ENCODE results near the gene KIAA1614.
"Not testable (repeated sequence)": the region's sequence is repeated elsewhere in the genome, so short reads cannot be mapped to it uniquely, and the experiment has no call there.

Gene KIAA1614

DNA sequence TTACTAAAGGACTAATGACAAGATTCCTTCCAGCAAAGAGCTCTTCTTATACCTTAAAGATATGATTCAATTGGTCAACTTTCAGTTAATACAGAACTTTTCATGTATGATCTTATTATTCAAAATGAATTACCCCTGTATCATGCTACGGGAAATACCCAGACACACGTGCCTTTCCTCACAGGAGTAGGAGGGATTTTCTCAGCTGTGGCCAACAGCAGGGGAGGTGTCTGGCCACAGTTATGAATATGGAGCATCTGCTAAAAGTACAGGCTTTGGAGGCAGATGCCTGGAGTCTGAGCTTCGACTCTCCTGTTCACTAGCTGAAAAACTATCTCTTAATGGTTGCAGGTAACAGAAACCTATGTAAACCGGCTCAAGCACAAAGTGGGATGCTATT, 53.6 kb downstream of the KIAA1614 start:
- no peak for DNase-seq

DNA sequence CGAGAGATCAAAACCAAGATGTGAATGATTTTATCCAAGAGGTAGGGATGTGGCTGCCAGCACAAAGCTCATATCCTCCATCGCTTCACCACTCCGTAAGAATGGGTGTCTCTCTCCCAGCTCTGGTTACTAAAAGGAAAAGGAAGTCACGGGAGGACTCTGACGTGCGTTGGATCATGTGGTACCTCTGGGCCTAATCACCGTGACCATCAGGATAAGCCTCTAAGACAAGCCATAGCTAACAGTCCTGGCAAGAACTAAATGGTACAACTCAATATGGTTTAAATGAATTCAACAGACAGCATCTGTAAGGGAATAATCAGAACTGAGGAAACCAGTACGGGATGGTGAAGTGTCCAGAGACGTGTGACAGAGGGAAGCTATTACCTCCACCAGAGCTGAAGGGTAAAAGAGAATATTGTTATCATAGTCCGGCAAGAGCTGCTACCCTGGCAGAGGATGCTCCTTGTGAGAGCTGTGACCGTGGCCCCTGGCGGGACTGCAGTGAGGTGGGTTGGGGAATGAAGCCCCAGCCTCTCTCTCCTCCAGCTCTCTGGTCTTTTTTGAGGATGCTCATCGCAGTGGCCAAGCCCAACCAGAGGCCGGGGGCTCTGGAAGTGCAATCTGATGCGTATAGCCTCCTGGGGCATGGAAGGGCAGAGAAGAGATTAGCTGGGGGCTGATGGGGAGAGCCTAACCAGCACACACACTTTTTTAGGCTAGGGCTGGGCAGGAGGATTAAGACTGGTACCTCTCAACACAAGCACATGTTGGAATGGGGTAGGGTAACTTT, 54.2 kb downstream of the KIAA1614 start:
- no peak for DNase-seq

DNA sequence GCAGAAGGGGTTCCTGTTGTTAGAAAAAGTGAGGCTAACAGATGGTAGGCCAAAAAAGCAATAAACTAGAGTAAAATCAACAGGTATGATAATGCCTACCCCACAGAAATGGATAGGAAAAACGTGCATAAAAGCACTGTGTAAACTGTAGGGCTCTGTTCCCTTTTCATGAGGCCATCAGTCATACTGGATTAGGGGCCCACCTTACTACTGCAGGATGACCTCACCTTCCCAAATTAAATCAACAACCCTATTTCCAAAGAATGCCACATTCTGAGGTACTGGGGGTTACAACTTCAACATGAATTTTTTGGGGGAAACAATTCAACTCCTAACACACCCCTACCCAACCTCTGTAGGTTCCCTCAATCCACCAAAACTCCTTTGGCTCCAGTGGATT, 54.9 kb downstream of the KIAA1614 start:
- DNase-seq: no peak

DNA sequence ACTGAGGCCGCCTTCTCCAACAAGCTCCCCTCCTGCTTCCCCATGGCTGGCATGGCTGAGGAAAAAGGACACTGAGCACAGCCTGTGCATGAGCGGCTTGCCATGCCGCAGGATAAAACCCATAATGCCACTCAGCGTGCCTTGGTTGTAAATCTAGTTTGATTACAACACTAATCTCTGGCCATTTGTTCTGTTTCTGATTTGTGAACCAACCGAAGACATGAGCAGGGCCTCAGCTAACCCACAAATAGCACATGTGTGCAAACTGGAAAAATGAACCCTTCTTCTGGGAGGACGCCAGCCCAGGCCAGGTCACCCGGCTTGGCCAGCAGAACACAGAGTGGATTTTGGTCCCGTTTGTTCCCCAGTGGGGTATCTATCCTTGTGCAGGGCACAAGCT, 56.1 kb downstream of the KIAA1614 start:
- DNase-seq: not testable (repeated sequence)

DNA sequence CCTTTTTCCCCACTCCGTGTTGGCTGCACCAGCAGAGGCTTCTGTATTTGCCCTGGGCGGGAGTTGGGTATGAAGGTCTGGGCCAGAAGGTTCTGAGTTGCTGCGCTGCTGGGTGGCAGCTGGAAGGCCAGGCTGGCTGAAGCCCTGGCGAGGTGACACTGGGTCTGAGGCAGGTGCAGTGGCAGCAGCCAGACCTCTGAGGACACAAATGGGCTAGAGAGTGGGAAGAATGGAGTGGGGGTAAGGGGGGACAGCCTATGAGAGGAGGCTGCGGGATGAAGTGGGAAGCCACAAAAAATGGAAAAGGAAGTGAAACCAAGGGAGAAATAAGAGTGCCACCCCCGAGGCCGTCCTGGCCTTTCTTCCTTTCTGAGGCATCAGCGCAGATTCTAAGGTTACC, 56.7 kb downstream of the KIAA1614 start:
- no peak for DNase-seq

DNA sequence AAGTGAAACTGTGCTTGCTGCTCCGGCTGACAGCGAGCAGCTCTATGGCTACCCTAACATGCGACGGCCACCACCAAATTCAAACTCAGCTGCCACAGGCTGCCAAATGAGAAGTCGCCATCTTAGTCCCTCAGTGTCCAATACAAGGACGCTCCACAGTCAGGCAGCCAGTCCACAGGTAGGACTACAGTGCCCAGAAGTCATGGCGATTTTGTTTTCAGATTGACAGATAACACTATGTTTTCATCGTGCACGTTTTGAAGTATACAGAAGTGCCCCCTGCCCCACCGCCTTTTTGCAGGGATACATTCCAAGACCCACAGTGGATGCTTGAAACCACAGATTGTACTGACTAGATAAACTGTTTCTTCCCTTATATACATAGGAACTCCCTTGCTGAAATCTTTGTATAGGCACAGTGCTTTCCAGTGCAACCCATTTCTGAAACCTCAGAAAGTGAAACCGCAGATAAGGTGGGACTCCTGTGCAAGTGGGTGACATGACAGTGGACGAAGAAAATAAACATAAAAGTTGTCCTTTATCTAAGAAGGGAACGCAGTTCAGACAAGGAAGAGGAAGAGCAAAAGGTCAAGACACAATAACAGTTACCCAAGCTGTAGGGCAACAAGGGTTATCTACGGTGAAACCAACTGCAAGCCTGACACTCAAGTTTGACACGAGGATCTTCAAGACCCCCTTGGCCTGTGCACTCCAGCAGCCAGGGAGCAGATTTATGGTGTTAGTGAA, 57.8 kb downstream of the KIAA1614 start:
- DNase-seq: no peak

DNA sequence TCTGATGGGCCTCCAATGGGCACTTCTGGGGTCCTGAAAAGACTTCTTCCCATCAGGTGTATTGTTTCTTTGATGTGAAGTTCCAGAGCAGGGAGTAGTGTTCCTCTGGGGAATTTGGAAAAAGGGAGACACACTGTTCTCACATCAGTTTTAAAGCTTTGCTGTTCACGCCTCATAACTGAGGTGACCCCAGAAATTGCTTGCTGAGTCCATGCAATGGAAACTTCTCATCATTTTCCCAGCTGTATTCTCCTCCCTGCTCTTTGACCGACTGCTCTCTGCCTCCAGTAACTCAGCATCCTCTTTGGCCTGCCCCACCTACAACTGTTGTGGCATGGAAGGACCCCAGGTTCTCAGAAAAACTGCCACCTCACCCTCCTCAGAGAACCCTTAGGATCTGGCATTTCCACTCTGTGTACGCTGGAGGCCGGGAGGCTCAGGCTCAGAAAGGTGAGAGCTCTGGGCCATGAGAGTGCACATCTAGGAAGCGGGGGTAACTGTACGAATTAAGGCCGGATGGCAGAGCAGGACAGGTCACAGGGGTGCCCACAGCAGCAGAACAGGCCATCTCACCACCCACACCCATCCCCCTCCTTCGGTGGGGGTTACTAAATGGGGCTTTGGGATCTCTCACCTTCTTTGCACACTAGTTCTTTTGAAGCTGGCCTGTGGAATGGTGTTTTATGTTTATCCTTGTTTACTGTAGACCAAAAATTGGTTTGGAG, 58.7 kb downstream of the KIAA1614 start:
- DNase-seq: no peak

DNA sequence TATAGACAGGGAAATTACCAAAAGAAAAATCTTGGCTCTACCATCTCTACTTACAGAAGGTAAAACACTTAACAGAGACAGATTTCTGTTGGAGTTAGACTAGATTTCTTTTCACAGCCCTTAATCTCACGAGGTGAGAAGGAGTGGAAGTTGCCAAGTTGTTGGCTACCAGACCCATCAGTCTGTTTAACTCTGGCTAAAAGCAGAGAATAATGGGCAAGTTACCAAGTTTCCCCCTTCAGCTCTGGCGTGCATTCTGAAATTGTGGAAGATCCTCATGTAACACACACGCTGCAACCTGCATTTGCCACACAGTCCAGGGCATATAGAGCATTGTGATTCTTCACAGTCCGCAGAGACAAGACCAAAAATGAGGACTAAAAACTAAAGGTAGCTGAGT, 60.7 kb downstream of the KIAA1614 start:
- no peak for DNase-seq

DNA sequence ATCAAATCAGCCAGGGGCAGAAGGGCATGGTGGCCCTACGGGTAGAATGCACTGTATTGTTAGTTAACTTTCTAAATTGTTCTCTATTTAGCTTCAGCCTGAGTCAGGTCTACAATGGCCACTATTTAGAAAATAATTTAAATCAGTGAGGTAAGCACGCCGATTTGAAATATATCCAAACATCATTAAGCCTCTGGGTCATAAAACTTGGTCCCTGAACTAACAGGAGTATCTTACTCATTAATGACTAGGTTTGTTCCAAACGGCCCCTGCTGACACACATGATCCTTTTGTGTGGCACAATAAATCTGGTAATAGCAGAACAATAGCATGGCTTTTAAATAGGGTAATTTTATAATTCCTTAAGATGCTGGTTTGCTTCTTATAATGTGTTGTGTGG, 61.5 kb downstream of the KIAA1614 start:
- no peak for DNase-seq

DNA sequence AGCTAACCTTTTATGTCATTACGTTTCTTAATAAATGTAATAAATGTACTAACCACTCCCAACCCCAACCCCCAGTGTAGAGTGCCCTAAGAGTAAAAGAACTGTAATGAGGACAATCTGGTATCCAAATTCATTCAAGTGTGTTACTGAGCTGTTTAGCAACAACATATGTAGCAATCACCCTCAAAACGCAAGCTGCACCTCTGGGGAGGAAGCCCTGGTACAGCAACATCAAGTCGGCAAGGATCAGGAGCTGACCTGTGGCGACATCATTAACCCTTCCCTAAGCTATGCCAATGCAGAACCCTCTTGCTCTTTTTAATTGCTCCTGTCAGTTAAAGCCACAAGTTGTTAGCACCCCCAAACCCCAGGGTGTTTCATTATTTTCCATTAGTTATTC, 62.9 kb downstream of the KIAA1614 start:
- no peak for DNase-seq

DNA sequence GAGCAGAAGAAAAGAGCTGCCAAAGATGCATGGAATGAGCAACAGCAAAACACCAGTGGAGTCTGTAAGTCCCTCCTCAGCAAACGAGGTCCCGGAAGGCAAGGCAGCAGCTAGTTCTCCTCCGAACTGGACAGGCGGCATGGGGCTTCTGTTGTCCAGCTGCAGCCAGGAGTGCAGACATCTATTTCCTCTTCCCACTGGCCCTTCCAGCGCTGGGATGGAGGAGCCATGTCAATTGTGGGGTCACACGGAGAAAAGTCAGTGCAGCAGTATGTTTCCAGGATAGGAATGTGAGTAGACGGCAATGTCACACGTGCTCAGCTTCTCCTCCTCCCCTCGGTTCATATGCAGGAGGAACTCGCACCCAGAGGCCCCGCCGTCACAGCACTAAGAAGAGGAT, 63.5 kb downstream of the KIAA1614 start:
- no peak for DNase-seq

DNA sequence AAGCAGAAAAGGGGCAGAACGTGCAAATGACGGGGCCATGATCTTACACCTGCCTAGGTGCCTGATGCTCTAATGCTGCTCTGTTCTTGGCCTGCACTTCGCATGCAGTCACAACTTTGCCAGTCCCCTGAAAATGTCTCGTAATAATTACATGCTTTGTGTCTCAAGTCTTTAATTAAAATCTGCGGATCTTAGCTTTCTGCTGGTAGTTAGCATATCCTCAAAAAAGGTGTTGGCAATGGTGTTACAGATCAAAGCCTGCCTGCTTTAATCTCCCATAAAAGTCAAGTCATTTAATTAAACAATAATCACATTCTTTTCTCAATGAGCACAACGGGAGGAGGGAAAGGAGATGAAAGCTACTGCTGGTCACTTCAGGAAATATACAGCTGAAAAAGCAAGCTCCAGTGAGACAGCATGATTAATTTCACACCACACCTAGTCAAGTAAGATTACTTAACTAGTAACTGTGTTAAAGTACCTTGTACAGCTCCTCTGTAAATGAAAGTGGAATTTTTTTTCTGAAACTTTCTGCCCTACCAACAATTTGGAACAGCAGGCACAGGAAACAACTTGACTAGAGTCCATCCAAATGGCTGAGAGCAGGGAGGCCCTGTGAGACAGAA, 64.1 kb downstream of the KIAA1614 start:
- no peak for DNase-seq

DNA sequence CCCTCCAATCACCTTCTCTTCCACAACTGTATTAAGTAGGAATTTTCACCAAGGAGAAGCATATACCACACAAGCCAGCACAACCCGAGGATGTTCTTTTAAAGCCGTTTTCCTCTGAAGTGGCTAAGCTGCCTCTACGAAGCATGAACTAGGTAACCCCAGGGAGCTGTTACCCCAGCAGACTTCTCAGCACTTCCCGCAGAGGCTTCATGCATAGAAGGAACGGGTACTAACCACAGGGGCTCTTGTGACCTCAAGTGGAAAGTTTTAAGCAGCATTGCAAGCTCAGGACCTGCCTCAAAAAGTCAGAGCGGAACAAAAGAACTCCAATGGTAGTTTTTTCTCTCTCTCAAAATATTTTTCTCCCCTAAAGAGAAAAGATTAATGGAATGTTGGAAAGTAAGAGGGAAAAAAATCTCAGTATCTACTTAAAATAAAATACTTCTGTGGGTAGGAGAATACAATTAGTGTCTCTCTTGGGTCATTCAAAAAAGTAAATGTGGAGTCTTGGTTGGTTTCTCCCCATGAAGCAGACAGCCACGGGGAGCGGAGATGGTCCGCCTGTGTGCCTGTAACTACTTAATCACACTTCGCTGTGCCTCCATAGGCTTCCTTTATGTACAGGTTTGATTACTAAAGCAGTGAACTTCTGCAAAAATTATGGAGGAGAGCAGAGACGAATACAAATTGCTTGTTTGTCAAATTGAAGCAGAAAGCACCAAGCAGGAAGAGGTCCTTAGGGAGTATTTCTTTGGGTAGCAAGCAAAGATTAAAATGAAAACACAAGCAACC, 69.1 kb downstream of the KIAA1614 start:
- DNase-seq: no peak

DNA sequence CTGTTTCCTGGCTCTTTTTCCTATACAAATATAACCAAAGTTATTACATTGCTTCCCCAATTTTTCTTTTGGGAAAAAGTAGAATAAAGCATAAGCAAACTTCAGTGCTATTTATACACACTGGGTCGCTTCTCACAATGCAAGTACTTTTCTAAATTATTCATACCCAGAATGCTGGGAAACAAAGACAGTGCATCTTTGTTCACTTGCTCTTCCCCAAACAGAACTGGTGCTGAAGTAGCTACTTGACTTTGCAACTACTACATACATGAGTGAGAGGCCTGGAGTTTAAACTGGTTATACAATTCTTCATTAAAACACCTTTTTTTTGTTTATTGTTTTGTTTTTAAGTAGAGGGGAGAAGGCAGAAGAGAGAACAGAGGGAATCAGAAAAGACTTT, 69.7 kb downstream of the KIAA1614 start:
- DNase-seq: no peak

DNA sequence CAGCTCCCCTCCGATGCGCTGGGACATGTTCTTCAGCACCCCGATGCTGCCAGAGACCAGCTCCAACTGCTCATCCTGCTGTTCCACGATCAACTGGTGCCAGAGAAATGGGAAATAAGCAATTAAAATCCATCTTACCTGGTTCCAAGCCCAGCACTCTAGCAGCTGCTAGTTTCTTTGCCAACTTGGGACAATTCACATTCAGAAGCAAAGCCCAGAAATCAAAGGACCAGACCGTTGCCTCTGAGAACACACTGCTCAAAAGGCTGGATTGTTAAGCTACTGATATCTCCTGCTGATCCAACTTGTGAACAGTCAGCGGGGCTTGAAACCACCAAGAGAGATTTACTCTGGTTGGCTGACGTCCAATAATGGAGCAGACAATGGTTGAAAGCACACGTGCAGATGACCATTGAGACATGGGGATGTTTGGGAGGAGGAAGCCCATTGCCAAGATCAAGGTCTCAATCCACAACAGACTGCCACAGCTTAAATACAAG, 75.6 kb downstream of the KIAA1614 start:
- DNase-seq: no peak

DNA sequence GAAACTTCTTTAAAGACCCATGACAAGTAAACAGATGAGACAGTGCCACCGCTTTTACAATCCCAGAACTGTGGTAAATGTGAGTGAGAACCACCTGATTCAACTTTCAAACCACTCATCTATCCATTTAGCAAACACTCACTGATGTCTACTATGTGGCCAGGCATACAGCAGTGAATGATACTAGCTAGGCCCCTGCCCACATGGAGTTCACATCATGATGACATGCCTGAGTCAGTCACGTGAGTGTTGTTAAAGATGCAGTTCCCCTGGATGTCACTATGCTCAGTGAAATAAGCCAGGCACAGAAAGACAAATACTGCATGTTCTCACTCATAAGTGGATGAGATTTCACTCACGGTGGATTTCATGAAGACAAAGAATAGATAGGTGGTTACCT, 81.6 kb downstream of the KIAA1614 start:
- no peak for DNase-seq

DNA sequence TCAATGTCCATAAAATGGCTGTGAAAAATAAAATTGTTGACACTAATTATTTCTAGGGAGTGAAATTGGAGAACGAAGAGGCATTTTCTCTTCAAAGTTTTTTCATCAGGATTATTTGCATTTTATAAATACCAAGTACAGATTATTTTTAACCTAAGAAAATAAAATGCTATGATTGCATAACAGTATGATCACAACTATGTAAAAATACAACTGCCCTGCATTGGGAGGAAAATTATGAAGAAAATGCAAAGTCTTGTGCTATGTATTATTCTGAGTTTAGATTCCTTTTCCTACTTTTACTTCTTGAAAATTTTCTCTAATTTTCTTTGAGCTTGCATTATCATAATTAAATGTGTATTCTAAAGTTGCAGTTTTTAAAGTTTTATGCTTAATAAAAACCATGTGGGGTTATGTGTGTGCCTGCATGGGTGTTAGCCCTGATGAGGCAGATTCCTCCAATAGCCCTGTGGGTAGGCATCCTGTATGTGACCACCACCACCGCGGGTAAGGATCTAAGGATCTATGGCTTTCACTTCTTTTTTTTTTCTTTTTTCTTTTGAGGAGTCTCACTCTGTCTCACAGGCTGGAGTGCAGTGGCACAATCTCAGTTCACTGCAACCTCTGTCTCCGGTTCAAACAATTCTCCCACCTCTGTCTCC, 85.3 kb downstream of the KIAA1614 start:
- no peak for DNase-seq
